ENCODE results near the gene NAE1.
"Not testable (repeated sequence)": the region's sequence is repeated elsewhere in the genome, so short reads cannot be mapped to it uniquely, and the experiment has no call there.

NAE1 gene

DNA sequence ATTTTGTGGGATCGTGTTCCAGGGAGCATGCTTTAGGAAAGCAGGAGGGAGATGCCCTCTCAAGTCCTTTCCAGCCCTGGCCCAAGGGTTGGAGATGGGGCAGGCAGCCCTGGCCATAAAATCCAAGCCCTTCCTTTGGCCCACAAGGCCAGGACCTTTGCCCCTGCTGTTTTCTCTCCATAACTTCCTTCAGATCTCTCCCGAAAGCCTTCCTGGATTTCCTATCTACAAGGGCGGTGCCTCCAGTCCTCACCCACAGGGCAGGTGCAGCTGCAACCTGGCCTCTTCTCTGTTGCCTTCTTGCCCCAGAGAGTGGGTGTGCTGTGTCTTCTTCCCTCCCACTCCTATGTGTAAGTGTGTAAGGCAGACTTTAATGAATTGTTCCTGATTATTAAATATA lies 41.1 kb upstream of the NAE1 start:
- in situ Hi-C loops (cut with MboI; ENCODE audit: low sequenced_read_pairs, unreplicated experiment), result loop anchor here (25.0 kb wide), 1 partner anchor 460 kb away; no protein-coding TSS in a partner anchor

DNA sequence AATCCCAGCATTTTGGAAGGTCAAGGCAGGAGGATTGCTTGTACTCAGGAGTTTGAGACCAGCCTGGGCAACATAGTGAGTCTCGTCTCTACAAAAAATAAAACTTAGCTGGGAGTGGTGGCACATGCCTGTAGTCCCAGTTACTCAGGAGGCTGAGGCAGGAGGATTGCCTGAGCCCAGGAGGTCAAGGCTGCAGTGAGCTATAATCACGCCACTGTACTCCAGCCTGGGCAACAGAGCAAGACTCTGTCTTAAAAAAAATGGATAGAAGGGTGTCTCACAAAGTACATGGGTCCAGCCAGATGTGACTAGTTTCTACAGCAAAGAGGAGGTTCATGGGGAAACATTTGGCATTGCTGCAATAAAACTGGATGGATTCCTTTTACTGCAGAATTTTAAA lies 40.6 kb upstream of the NAE1 start:
- in situ Hi-C loops (cut with MboI; ENCODE audit: low sequenced_read_pairs, unreplicated experiment), result loop anchor here (25.0 kb wide), 1 partner anchor 459 kb away; no protein-coding TSS in a partner anchor
- DNase-seq (ENCODE audit: low spot score), result not testable (repeated sequence)

More for the DNA sequence above, 41.1 kb upstream of the NAE1 start:
- DNase-seq (ENCODE audit: low spot score), result no peak
- TF ChIP-seq, protein P1, sequence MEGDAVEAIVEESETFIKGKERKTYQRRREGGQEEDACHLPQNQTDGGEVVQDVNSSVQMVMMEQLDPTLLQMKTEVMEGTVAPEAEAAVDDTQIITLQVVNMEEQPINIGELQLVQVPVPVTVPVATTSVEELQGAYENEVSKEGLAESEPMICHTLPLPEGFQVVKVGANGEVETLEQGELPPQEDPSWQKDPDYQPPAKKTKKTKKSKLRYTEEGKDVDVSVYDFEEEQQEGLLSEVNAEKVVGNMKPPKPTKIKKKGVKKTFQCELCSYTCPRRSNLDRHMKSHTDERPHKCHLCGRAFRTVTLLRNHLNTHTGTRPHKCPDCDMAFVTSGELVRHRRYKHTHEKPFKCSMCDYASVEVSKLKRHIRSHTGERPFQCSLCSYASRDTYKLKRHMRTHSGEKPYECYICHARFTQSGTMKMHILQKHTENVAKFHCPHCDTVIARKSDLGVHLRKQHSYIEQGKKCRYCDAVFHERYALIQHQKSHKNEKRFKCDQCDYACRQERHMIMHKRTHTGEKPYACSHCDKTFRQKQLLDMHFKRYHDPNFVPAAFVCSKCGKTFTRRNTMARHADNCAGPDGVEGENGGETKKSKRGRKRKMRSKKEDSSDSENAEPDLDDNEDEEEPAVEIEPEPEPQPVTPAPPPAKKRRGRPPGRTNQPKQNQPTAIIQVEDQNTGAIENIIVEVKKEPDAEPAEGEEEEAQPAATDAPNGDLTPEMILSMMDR (IDR thresholded peaks at IDR 0.05; ENCODE audit: borderline replicate concordance, control extremely low read depth, extremely low read depth, insufficient read depth, missing control alignments), result no peak

DNA sequence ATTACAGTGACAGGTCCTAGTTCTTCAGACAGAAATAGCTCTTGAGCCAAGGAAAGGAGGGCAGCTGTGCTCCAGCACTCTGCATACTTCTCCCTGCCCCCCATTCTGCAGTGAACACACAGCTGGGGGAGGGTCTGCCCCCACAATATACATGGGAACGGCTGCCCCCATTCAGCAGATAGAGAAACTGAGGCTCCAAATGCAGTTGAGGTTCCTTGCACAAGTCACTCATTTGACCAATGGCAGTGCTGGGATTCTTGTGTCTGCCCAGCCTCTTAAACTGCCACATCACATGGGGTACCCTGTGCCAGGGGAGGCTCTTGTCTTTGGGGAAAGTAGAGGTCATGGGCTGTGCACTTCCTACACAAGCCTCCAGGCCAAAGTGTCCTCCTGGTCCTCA lies 38.6 kb upstream of the NAE1 start:
- in situ Hi-C loops (cut with MboI; ENCODE audit: low sequenced_read_pairs, unreplicated experiment), result loop anchor here (25.0 kb wide), 1 partner anchor 457 kb away; no protein-coding TSS in a partner anchor
- TF ChIP-seq, protein P1 (IDR thresholded peaks at IDR 0.05; ENCODE audit: borderline replicate concordance, control extremely low read depth, extremely low read depth, insufficient read depth, missing control alignments), result no peak
- DNase-seq (ENCODE audit: low spot score), result no peak

DNA sequence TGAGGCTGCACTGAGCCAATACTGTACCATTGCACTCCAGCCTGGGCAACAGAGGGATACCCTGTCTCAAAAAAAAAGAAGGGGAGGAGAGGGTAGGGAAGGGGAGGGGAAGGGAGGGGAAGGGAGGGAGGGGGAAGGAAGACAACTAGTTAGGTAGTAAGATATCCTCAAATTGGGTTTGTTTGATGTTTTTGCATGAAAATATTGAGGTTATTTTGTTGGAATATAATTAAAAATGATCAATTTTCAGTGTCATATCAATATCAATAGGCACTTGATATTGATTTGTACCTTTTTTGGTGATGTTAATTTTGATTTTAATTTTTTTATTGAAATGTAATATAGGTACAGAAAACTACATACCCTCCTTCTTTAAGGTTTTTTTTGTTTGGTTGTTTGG lies 32.9 kb upstream of the NAE1 start:
- in situ Hi-C loops (cut with MboI; ENCODE audit: low sequenced_read_pairs, unreplicated experiment), result loop anchor here (25.0 kb wide), 1 partner anchor 451 kb away; no protein-coding TSS in a partner anchor
- TF ChIP-seq, protein P1 (IDR thresholded peaks at IDR 0.05; ENCODE audit: borderline replicate concordance, control extremely low read depth, extremely low read depth, insufficient read depth, missing control alignments), result no peak
- no peak for DNase-seq (ENCODE audit: low spot score)

DNA sequence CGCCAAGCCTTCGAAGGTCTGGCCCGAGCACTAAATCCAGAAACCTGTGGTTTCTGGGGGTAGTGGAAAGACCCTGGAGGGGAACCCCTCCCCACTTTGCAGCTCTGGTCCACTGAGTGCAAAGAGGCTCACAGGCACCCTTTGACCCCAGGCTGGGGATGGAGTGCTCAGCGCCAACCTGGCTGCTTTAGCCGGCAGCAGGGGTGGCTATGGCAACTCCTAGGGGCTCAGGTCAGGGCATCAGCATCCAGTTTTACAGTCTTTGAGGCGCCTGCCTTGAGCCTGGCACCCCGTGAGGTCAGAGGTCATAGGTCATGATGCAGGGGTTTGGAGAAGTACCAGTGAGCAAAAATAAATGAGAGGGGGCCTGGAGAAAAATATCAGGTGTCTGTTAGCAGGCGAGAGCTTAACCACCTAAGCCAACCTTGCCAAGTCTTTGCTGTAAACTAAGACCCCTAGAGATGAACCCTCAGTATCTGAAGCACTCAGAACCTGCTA lies 31.3 kb upstream of the NAE1 start:
- TF ChIP-seq, protein P1 (IDR thresholded peaks at IDR 0.05; ENCODE audit: borderline replicate concordance, control extremely low read depth, extremely low read depth, insufficient read depth, missing control alignments), result no peak
- DNase-seq (ENCODE audit: low spot score), result no peak
- in situ Hi-C loops (cut with MboI; ENCODE audit: low sequenced_read_pairs, unreplicated experiment), result loop anchor here (25.0 kb wide), 1 partner anchor 450 kb away; no protein-coding TSS in a partner anchor

DNA sequence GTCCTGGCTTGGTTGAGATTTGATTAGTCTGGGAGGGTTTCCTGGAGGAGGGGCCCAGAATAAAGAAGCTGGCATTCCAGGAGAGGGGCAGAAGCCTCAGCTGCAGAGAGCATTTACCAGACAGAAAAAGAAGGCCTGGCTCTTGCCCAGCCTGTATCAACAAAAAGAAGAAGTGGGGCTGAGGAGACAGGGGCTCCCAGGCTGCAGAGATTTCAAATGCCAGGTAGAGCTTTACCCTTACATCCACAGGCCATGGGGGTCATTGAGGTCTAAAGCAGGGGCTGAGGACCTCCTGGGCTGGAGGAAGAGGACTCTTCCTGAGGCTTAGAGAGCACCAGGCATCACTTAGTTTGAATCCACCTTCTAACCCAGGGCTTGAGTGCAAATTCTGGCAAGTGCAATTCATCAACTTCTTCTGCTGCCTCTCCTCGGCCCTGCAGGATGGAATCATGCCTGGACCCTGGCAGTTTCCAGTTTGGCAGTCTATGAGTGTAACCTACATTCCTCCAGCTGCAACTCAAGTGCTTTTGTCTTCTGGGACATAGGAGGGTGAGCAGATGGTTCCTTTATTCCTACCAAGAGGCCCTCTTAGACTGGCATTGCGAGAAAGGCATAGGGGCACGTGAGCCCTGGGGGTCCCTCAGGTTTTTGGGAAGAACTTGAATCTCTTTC lies 28.8 kb upstream of the NAE1 start:
- TF ChIP-seq, protein P1 (IDR thresholded peaks at IDR 0.05; ENCODE audit: borderline replicate concordance, control extremely low read depth, extremely low read depth, insufficient read depth, missing control alignments), result no peak
- in situ Hi-C loops (cut with MboI; ENCODE audit: low sequenced_read_pairs, unreplicated experiment), result loop anchor here (25.0 kb wide), 1 partner anchor 447 kb away; no protein-coding TSS in a partner anchor
- no peak for DNase-seq (ENCODE audit: low spot score)

DNA sequence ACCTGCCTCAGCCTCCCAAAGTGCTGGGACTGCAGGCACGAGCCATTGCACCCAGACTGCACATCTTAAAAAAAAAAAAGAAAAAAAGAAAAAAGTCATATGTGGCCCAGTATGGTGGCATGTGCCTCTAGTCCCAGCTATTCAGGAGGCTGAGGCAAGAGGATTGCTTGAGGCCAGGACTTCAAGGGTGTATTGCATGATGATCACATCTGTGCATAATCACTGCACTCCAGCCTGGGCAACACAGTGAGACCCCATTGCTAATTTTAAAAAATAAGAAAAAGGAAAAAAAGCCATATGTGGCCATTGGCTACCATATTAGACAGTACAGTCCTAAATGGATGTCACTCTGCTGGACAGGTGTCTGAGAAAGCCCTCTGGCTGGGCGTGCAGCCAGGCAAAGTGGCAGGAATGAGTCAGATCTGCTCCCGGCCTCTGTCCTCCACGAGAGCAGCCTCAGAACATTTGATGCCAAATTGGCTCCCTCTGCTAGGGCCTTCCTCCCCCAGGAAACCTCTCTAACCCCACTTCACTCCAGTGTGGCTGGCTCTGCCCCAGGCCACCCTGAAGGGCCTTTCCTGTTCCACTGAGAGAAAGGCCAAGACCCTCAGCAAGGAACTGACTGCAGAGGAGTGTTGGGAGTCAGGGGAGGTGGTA lies 28.1 kb upstream of the NAE1 start:
- in situ Hi-C loops (cut with MboI; ENCODE audit: low sequenced_read_pairs, unreplicated experiment), result loop anchor here (25.0 kb wide), 1 partner anchor 447 kb away; no protein-coding TSS in a partner anchor
- TF ChIP-seq, protein P1 (IDR thresholded peaks at IDR 0.05; ENCODE audit: borderline replicate concordance, control extremely low read depth, extremely low read depth, insufficient read depth, missing control alignments), result no peak
- DNase-seq (ENCODE audit: low spot score), result no peak
